NCI-H2107 treated with DMSO at 0.1 percent for 48 hours (cell line): ENCODE measurements around the gene KIAA0825.

Experiments used
- DNase-seq: peaks from one replicate; lab custom pipeline; 2025; ENCODE audit not compliant: unreplicated experiment; lab: John Stamatoyannopoulos, UW

KIAA0825 gene

DNA sequence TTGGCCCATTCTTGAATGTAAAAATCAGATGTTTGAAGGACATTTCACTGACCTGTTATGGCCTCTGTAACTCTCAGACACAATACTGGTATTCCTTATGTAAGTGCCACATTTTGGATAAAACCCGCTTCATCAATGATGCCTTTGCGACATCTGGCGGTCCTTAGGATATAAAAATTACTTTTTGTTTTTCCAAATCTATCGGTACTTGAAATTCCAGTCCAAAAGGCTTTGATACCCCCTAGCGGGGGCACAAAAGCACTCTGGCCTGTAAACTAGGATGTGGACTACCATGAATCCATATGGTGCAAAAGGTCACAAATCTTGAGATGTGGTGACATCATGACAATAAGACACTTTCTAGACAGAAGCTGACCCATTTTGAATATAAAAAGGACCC, 291.8 kb downstream of the KIAA0825 start:
- DNase-seq: no peak

DNA sequence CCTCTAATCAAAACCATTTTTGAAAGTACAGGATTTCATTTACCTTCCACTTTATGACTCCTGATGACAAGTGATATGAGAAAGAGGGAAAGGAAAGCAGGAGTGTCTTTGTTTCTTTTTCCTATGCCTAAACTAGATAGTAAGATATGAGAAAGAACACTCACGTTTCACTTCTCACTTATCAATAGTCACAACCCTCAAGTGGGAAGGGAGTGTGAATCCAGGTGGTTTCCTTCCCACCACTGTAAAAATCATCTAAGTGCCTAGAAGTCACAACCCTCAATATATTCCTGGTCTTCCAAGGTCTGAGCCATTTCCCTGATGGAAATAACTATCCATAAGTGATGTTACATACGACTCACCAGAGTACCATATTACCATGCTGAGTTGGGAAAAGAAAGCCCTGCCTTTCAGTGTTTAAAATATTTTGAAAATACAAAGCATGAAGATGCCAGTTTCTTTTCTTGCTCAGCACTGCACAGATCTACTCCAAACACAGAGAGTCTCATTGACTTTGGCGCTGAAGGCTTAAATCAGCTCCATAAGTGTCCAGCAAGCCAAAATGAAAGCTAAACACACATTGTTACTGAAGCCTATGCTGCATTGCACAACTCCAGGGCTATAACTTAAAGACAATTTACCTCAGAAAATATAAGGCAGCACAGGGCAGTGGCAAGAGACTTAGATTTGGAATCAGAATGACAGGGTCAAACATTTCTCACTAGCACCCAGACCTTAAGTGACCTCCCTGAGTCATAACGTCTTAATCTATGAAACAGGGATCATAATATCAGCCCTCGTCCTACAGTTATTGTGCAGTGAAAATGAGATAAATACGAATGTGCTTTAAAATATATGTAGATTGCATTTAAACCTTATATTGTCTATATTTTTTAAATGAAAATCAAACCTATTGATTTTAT, 301.2 kb downstream of the KIAA0825 start:
- no peak for DNase-seq

DNA sequence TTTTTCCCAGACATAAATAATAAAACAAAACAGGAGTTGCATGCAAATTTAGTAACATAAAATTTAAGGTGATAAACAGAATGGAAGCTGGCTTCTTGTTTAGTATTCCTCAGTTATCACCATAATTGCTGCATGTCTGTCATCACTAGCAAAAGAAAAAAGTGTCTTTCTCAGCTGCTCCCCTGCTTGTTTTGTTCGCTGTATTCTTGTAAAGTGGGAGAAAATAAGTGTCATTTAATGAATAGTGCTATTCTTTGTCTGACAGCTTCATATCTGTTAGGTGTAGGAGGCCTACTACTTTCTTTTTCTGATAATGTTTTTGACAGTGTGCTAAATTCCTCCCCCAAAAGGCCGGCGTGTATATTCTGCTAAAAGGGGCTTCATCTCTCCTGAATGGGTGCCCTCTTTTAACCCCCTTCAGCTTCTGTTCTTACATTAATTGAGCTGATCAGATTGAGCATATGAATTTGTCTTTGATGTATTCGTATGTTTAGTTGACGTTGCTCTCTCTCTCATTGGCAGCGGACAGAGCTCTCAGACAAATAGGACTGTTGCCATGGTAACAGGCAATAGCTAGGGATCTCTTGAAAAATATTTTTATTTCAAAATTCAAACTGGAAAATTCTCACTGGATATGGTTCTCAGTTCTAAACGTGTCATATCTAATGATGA, 303.8 kb downstream of the KIAA0825 start:
- no peak for DNase-seq

DNA sequence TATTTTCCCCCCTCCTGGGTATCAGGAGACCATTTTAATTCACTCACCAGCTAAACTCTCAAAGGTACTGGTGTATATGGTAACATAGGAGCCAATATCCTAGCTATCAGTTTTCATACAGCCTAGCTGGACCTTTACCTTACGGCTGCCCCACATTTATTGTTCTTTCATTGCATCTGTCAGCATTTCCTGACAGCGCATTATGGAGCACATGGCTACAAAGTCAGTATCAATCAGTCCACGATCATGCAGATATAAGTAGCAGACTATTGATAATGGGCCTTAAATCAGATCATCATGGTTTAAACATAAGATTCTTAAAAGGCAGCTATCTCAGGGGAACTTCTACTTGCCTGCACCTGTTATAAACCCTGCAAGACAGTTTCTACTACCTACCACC, 304.7 kb downstream of the KIAA0825 start:
- no peak for DNase-seq

DNA sequence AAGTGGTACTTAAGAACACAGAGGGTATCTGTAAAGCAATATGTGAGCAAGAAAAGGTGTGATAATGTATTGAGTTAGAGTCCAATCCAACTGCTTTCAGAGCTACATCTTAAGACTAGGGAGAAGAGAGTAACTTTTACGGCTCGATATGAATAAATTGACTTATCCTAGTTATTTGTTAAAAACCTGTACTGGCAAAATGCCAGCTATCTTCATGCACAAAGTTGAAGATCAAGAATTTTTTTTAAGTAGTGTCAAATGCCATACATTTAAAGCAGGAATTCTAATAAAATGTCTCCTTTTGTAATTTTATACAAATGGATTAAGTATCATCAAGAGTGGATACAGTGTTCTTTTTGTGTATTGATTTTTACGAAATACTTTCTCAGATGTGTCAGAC, 305.2 kb downstream of the KIAA0825 start:
- no peak for DNase-seq

DNA sequence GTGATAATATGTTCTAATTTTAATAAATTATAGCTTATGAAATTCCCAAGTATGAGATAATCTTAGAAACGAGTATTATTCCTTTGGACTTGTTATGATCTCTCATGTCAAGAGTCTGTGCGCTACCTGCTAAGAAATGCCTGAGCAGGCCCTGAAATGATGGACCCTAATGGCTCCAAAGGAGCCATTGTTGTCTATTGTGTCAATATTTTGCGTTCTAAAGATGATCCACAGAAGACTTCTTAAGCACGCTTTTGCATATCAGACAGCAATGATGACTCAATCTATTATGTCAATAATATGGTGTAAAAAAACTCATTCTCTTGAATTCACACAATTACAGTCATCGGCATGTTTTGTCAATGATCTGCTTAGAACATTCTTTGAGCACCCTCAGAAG, 306.1 kb downstream of the KIAA0825 start:
- no peak for DNase-seq

DNA sequence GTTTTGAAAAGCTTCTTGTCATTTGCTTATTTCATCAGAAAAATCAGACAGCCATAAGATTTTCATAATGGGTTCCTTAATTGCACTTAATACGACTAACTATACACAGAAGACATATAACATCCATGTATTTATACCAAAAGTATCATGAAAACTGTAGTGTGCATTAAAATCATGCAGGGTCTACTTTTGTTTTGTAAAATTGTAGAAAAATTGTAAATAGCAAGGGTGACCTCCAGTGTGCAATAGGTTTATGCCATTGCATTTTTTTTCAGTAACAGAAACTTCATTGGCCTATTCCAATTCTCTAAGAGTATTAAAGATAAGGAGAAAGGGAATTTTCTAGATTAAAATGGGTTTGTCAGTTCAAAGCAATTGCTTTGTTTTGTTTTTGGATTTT, 307.6 kb downstream of the KIAA0825 start:
- no peak for DNase-seq

DNA sequence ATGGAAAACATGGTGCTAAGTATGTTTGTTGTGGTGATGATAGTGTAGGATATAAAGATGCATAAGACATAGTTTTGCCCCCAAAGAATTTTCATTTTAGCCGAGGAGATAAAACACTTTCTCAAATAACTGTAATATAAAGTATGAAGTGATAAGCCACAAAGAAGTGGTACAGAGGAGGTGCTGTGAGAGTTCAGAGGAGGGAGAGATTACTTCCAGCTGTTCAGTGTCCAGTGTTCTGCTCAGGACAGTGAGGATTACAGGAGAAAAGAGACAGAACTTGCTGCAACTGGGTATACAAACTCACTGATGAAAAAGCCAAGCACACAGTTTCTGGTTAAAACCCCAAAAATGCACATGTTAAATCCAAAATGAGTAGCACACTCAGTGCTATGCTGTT, 309.3 kb downstream of the KIAA0825 start:
- DNase-seq: no peak

DNA sequence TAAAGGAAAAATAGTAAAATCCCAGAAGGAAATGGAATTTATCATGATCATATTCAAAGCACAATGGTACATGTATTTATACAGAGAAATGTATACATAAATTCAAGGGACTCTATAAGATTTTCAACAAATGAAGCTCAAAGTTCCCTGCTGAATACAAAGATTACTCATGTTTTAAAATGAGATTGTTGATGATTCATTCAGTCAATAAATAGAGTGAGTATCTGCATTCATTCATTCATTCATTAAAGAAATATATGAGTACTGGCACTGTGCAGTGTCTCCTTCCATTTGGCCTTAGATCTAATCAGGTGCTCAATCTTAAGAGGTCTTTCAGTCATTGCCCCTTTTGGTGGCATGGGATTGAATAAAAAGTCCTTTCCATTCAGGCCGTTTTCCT, 310.0 kb downstream of the KIAA0825 start:
- no peak for DNase-seq

DNA sequence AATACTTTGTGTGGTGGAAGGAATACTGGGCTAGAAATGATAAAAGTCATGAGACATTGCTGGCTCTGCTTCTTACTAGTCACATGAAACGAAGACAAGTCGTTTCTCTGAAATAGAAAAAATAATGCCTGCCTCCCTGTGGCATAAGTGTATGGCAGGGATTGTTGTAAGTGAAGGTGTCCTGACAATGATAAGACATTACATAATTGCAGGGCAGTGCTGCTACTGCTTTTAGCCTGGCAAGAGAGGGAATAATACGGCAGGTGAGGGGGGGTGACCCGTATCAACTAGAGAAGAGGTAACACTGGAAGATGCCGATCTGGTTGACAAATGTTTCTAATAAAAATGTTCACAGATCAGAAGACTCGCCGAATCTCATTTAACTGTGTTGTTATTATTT, 314.3 kb downstream of the KIAA0825 start:
- DNase-seq: no peak

DNA sequence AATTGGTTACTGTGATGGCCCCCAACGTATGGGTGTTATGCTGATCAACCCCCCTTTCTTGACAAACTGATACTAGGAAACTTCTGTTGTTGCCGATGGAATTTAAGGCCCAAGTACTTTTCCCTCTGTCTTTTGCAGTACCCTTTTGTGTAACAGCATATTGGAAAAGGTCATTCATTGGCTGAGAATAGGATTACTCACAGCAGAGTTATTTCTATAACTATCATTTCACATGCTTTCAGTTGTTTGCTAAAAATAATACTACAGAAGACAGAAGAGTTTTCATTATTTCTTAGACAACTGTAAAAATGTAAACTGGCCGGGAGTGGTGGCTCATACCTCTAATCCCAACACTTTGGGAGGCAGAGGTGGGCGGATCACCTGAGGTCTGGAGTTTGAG, 329.5 kb downstream of the KIAA0825 start:
- no peak for DNase-seq

DNA sequence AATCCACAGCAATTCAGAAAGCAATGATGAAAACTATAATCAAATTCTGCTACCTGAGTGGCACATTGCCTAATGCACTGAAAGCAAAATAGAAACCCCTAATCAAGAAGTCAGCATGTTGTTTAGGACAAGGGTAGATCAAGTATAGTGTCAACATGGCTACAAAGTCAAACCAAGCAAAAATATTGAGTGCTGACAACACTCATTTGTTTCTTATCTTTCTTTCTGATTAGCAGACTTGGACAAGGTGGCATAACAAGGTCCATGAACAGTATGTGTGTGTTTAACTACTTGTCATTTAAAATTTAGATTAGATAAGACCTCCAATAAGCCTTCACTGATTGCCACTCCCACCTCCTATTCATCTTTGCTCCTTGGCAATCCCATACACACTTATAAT, 332.4 kb downstream of the KIAA0825 start:
- DNase-seq: no peak

DNA sequence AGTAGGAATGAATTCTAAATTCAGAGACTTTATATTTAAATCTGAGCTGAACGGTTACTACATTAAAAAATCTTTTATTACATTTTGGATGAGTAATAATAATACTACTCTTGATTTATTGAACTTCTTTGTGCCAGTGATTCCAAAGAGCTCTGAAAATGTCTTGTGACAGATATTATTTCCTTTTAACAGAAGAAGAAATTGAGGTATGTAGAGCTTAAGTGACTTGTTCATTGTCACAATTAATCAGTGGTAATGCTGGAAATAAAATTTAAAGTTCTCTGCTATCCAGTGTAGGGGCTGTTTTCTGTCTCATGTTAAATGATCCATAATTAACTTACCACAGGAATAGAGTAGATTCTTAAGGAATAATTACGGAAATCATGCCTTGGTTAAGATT, 335.3 kb downstream of the KIAA0825 start:
- no peak for DNase-seq

DNA sequence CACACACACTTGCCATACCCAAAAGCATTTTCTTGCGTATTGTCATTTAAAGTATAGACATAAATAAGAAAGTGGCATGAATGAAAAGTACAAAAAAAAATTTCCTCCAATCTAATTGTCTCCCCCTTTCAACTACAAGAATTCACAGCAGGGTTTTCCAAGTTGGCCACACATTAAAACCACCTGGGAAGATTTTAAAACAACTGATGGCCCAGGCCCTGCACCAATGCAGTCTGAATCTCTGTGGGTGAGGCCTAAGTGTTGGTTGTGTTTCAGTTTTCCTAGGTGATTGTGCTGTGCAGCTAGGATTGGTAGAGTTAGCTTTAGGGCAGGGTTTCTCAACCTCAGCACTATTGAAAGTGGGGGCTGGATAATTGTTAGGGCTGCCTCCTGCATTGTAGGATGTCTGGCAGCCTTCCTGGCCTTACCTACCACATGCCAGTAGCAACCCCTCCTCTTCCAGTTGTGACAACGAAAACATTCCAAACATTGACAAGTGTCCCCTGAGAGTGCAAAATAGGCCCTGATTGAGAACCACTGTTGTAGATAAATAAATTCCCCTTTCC, 337.1 kb downstream of the KIAA0825 start:
- DNase-seq: no peak

DNA sequence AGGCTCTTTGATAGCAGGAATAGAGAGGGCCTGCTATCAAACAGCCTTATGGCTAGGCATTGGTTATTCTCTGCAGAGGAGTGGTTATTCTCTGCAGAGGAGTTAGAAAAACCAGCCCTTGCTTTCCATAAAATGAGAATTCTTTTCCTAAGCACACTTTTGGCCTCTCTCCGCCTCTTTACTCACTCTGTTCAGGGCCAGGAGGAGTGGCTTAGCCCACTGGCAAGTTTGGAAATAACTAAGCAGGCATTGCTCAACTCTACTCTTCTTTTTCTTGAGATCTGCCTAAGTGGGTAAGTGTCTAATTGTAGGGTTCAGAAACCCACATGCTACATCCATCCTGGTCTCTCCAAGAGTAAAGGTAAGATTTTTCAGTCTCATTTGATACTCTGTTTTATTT, 341.7 kb downstream of the KIAA0825 start:
- no peak for DNase-seq

DNA sequence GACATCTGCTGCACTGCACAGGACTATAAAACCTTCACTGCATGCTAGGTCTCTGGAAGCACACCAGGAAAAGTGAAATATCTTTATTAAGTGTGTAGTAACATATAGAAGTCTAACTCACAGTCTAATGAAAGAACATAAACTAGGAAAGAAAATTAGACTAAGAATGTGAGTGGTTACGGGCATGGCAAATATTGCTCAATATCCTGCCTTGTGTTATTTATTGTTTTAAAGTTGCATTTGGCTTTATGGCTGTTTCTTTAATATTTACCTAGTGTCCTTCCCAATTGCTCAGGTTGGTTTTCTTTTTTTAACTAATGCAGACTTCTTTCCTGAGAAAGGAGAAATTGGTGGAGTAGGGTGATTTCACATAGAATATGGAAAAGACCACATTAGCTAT, 342.4 kb downstream of the KIAA0825 start:
- no peak for DNase-seq

DNA sequence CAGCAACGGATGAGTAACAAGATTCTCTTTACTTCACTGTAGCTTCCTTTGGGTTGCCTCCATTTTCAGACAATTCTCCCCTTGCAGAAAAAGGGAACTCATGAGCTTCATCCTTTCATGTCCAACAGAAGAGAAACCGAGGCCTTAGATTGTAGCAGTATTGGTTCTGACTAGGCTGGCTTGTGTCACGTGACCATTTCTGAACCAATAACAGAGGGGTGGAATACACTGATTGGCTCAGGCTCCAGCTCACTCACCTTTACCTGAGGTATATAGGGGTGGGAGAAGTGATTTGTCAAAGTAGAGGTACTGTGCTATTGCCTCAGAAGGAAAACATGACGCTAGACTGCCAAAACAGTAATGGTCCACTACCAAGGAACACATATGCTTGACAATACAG, 343.7 kb downstream of the KIAA0825 start:
- DNase-seq: no peak

DNA sequence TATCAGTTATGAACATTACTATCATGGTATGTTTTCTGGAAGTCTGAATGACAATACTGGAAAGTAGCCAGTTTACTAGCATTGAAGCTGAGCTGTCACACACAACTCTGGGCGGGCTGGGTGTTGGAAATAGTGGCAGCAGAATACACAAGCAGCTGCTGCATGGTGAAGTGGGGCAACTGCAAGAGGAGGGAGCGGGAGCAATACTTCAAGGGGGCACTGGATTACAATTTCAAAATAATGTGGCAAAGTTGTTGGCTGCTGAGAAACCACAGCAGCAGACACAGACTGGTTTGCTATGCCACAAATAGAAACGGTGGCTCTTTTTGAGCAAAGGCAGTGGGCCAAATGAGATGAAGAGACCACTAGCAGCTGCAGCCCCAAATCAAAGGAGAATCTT, 350.2 kb downstream of the KIAA0825 start:
- peak; percentile 45 for DNase-seq

DNA sequence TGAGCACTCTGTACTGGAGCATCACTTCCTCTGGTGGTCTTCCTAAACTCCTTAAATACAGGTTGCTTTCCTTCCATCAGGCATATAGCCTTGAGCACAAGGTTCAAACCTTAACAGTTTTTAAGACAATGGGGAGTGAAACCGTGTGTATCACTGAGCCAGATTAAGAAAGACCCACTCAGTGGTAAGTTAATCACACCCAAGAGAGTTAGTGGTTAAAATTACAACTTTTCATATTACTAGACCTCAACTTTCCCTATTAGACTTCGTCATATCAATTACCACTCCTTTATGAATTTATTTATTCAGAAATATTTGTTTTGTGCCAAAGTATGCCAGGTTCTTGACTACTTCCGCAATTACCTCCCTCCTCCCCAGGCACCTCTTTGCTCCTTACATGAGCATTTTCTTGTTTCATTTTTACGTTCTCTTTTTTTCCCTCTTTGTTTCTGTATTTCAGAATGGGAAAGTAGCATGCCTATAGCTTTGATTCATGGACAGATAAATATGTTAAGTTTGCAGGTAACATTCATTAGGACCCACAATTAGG, 351.0 kb downstream of the KIAA0825 start:
- no peak for DNase-seq

DNA sequence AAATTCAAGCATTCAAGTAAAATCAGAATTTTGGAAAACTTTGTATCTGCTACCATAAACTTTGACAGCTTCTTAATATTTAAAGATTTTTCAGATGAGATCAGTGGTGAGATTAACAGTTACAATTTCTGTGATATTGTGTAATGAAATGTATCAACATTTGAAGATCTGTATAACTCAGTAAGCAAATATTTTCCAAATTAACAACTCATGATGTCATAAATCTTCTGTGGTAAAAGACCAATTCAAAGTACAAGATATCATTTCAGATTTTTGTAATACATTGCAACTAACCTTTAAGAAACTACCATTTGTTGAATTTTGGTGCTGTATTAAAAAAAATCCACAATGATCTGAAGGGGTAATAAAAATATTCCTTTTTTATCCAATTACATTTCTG, 352.2 kb downstream of the KIAA0825 start:
- no peak for DNase-seq

DNA sequence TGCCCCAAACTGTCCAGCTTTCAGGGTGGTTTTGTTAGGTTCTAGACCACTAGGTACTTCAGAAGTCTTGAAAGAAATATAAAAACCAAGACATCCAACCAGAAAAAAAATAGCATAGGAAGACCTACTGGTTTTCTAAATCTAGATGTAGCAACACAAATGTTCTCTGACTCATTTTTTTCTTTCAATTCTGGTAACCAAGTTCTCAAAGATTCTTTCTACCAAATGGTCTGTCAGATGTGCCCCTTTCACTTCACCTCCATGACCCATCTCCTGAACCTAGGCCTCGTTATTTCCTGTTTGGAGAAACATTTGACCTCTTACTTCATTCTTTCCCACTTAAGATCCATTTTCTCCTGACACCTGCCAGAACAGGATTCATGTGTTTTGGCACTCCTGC, 355.3 kb downstream of the KIAA0825 start:
- no peak for DNase-seq

DNA sequence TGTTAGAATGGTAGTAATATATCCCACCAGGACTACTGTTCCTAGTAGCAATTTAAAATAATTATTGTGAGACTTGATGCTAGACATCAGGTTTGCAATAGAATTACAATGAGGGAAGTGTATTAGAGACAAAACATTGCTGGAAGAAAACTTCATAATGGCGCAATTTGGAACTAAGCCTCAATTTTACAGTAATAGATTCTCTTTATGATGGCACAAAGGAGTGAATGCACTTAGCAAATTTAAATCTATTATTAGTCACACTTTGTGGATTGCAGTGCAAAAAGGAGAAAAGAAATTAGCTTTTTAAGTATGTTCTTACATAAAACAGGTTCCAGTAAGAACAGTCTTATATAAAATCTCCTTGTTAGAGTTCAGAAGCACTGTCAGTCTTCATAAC, 358.3 kb downstream of the KIAA0825 start:
- no peak for DNase-seq
